Measurements from ENCODE around the gene RNU7-1.

RNU7-1 gene

GRCh38 chr12:6927379-6928021 lies 16.1 kb upstream of the RNU7-1 start, which contains the start of gene ATN1:
Gene ATN1, plus strand, starts transcription at chr12:6927959. Its CDS starts 6,043 bp downstream, at chr12:6934002.
- H3K27ac ChIP-seq (replicated peaks): no peak within 1 kb of the TSS; the same call in 1 of the 2 replicates
- peak in 1 of 2 experiments; percentile 71 for DNase-seq (ENCODE audit: low read depth in 1 of 2, low spot score in 1 of 2)

GRCh38 chr12:6928022-6928702 lies 15.5 kb upstream of the RNU7-1 start:
- Histone ChIP-seq H3K4me3 (replicated peaks; ENCODE audit: insufficient read depth, low read length) (peak overlapping the region; percentile 60), H3K27ac (replicated peaks) (no peak overlapping the region), H3K27me3 (ENCODE audit: insufficient read depth, poor library complexity, severe bottlenecking) (no peaks in the 10 kb centered on the region)
- DNase-seq (ENCODE audit: low read depth in 1 of 2, low spot score in 1 of 2): no peak
- TF ChIP-seq SPI1 (IDR thresholded peaks at IDR 0.05; ENCODE audit: borderline replicate concordance, low read depth) (no peak), POLR2AphosphoS5 (IDR thresholded peaks at IDR 0.05; ENCODE audit: low read depth) (no peak), GABPA (IDR thresholded peaks at IDR 0.05; ENCODE audit: low read depth) (no peak)
- TF ChIP-seq, protein P1, sequence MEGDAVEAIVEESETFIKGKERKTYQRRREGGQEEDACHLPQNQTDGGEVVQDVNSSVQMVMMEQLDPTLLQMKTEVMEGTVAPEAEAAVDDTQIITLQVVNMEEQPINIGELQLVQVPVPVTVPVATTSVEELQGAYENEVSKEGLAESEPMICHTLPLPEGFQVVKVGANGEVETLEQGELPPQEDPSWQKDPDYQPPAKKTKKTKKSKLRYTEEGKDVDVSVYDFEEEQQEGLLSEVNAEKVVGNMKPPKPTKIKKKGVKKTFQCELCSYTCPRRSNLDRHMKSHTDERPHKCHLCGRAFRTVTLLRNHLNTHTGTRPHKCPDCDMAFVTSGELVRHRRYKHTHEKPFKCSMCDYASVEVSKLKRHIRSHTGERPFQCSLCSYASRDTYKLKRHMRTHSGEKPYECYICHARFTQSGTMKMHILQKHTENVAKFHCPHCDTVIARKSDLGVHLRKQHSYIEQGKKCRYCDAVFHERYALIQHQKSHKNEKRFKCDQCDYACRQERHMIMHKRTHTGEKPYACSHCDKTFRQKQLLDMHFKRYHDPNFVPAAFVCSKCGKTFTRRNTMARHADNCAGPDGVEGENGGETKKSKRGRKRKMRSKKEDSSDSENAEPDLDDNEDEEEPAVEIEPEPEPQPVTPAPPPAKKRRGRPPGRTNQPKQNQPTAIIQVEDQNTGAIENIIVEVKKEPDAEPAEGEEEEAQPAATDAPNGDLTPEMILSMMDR (IDR thresholded peaks at IDR 0.05; ENCODE audit: insufficient read depth, low read length): no peak
- TF ChIP-seq, protein P2, sequence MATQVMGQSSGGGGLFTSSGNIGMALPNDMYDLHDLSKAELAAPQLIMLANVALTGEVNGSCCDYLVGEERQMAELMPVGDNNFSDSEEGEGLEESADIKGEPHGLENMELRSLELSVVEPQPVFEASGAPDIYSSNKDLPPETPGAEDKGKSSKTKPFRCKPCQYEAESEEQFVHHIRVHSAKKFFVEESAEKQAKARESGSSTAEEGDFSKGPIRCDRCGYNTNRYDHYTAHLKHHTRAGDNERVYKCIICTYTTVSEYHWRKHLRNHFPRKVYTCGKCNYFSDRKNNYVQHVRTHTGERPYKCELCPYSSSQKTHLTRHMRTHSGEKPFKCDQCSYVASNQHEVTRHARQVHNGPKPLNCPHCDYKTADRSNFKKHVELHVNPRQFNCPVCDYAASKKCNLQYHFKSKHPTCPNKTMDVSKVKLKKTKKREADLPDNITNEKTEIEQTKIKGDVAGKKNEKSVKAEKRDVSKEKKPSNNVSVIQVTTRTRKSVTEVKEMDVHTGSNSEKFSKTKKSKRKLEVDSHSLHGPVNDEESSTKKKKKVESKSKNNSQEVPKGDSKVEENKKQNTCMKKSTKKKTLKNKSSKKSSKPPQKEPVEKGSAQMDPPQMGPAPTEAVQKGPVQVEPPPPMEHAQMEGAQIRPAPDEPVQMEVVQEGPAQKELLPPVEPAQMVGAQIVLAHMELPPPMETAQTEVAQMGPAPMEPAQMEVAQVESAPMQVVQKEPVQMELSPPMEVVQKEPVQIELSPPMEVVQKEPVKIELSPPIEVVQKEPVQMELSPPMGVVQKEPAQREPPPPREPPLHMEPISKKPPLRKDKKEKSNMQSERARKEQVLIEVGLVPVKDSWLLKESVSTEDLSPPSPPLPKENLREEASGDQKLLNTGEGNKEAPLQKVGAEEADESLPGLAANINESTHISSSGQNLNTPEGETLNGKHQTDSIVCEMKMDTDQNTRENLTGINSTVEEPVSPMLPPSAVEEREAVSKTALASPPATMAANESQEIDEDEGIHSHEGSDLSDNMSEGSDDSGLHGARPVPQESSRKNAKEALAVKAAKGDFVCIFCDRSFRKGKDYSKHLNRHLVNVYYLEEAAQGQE (IDR thresholded peaks at IDR 0.05; ENCODE audit: insufficient replicate concordance, low read depth): no peak

More at GRCh38 chr12:6927379-6928021, 16.1 kb upstream of the RNU7-1 start, which contains the start of gene ATN1:
- Histone ChIP-seq H3K4me3 (replicated peaks; ENCODE audit: insufficient read depth, low read length) (peak within 1 kb of the TSS; percentile 60), H3K27me3 (ENCODE audit: insufficient read depth, poor library complexity, severe bottlenecking) (no peaks in the 10 kb centered on the region)
- TF ChIP-seq, protein P2 (IDR thresholded peaks at IDR 0.05; ENCODE audit: insufficient replicate concordance, low read depth): no peak
- TF ChIP-seq SPI1 (IDR thresholded peaks at IDR 0.05; ENCODE audit: borderline replicate concordance, low read depth) (no peak), POLR2AphosphoS5 (IDR thresholded peaks at IDR 0.05; ENCODE audit: low read depth) (no peak), GABPA (IDR thresholded peaks at IDR 0.05; ENCODE audit: low read depth) (no peak)
- TF ChIP-seq, protein P1 (IDR thresholded peaks at IDR 0.05; ENCODE audit: insufficient read depth, low read length): no peak

DNA sequence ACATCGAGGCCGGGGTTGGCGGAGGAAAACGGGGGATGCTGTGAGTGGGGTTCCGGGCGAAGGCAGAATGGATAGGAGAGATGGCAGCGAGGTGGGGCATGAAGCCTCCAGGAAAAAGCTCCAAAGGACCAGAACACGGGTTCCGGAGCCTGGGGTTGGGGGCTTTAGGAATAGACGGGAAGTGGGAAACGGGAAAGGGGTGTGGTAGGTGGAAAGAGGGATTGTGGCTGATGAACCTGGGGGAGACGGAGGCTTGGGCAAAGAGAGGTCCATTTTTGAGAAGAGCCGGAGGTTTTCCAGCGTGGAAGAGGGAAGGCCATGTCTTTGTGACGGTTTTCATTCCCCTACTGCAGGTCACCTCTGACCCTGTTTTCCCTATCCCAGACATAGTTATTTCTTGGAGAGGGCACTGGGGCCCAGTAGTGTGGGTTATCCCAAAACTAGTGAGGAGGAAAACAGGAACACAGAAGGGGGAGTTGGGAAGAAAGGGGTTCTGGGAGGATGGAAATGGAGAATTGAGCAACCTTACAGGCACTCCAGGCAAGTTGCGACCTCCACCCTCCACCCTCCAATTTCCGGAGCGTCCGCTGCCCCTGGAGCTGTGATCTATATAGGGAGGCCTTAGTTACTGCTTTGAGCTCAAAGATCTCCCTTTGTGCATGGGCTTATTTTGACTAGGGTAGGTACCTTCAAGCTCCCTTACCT lies 14.8 kb upstream of the RNU7-1 start:
- Histone ChIP-seq H3K27ac (replicated peaks) (no peak overlapping the region), H3K4me3 (replicated peaks; ENCODE audit: insufficient read depth, low read length) (peak overlapping the region; percentile 60), H3K27me3 (ENCODE audit: insufficient read depth, poor library complexity, severe bottlenecking) (no peaks in the 10 kb centered on the region)
- DNase-seq (ENCODE audit: low read depth in 1 of 2, low spot score in 1 of 2): no peak
- TF ChIP-seq SPI1 (IDR thresholded peaks at IDR 0.05; ENCODE audit: borderline replicate concordance, low read depth) (no peak), GABPA (IDR thresholded peaks at IDR 0.05; ENCODE audit: low read depth) (no peak), POLR2AphosphoS5 (IDR thresholded peaks at IDR 0.05; ENCODE audit: low read depth) (no peak)
- TF ChIP-seq, protein P2 (IDR thresholded peaks at IDR 0.05; ENCODE audit: insufficient replicate concordance, low read depth): no peak
- TF ChIP-seq, protein P1 (IDR thresholded peaks at IDR 0.05; ENCODE audit: insufficient read depth, low read length): no peak

Data from HL-60 (cell line).